Endothelial cell of umbilical vein (primary cell): ENCODE measurements around the gene DDA1.

Experiments
- CTCF ChIP-seq, 2 donors: IDR thresholded peaks; 1 replicate in 1 of 2; 2 replicates in 1 of 2; pipeline ENCODE4 v1.5.1; 2011; ENCODE audit warnings: low read length in 2 of 2, mild to moderate bottlenecking in 2 of 2, moderate library complexity in 2 of 2, control low read depth in 1 of 2, inconsistent platforms in 1 of 2, low read depth in 1 of 2; ENCODE audit not compliant: insufficient read depth in 1 of 2; ENCODE audit errors: extremely low read depth in 1 of 2
- EZH2 ChIP-seq: IDR thresholded peaks from 2 replicates; pipeline ENCODE4 v1.6.1; 2012; ENCODE audit warnings: borderline replicate concordance, low read depth, mild to moderate bottlenecking, moderate library complexity, low read length, inconsistent platforms; ENCODE audit not compliant: severe bottlenecking
- MYC ChIP-seq: IDR thresholded peaks from one replicate; pipeline ENCODE4 v1.6.1; 2011; ENCODE audit warnings: mild to moderate bottlenecking, low read depth, low read length
- POLR2AphosphoS5 ChIP-seq: IDR thresholded peaks from 2 replicates; pipeline ENCODE4 v1.6.1; 2012; ENCODE audit warnings: low read depth, mild to moderate bottlenecking, control low read depth, low read length, moderate library complexity; ENCODE audit not compliant: insufficient read depth

GRCh38 chr19:17341386-17341785 is 32.0 kb downstream of the DDA1 start:
- TF ChIP-seq POLR2AphosphoS5 (no peak), EZH2 (no peak), MYC (no peak), CTCF (IDR thresholded peaks at IDR 0.05; ENCODE audit: extremely low read depth in 1 of 2, insufficient read depth in 1 of 2, low read depth in 1 of 2, low read length in 2 of 2) (no peak)
